Gastrocnemius medialis (tissue), 4 donors: ENCODE measurements around the gene OR6C65.
"Not testable (repeated sequence)": the region's sequence is repeated elsewhere in the genome, so short reads cannot be mapped to it uniquely, and the experiment has no call there.

ENCODE experiments used
- POLR2A ChIP-seq, 2 donors: fragments of 450-650 bp; IDR thresholded peaks; one replicate each; pipeline ENCODE4 v1.6.1; 2017; ENCODE audit warnings: antibody characterized with exemption in 2 of 2, mild to moderate bottlenecking in 2 of 2, moderate library complexity in 2 of 2
- TF ChIP-seq, protein P1 (sequence below), 5 experiments: fragments of 450-650 bp in 3 of 5; fragments of 200-600 bp in 2 of 5; sonication (generic) in 2 of 5; IDR thresholded peaks in 4 of 5; conservative IDR thresholded peaks in 1 of 5; 1 replicate in 4 of 5; 2 replicates in 1 of 5; pipeline ENCODE4 v1.5.1; 2016 to 2019; ENCODE audit warnings: antibody characterized with exemption in 5 of 5, mild to moderate bottlenecking in 3 of 5, moderate library complexity in 3 of 5

DNA sequence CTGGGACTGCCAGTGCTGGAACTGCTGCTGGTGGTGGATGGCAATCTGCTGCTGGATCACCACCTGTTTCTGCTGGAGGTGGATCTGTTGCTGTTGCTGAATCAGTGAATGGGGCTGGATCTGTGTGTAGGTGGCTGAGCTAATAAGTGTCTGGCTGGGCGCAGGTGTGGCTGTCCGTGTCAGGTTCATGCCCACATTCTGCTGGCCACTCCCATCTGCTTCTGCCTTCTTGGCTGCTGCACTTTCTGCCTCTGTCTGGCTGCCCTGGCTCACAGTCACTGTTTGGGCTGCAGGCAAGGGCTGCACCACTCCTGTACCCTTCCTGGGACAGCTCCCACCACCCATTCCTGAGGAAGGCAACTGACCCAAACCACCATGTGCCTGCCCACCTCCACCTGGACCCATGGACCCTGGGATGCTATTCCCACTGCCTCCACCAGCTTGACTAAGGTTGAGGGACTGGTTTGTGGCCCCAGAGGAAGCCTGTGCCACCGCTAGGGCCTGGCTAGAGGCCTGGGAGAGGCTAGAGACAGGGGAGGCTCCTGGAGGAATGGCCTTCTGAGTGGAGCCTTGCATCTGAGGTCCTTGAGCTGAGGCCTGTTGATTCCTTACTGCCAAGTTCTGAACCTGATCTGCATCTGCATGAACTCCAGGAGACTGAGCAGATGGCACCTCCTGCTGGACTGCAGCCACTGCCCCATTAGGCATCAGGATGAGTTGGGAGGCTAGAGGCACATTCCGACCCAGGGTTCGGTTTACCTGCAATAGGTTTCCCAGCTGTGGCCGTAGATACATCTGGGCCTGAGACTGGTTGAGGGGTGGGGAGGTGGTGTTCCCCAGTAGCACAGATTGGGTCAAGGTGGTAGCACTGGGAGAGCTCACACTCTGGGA lies 13.4 kb downstream of the OR6C65 start:
- TF ChIP-seq, protein P1, sequence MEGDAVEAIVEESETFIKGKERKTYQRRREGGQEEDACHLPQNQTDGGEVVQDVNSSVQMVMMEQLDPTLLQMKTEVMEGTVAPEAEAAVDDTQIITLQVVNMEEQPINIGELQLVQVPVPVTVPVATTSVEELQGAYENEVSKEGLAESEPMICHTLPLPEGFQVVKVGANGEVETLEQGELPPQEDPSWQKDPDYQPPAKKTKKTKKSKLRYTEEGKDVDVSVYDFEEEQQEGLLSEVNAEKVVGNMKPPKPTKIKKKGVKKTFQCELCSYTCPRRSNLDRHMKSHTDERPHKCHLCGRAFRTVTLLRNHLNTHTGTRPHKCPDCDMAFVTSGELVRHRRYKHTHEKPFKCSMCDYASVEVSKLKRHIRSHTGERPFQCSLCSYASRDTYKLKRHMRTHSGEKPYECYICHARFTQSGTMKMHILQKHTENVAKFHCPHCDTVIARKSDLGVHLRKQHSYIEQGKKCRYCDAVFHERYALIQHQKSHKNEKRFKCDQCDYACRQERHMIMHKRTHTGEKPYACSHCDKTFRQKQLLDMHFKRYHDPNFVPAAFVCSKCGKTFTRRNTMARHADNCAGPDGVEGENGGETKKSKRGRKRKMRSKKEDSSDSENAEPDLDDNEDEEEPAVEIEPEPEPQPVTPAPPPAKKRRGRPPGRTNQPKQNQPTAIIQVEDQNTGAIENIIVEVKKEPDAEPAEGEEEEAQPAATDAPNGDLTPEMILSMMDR (IDR thresholded peaks at IDR 0.05 in 4 of 5, conservative IDR thresholded peaks at IDR 0.05 in 1 of 5): not testable (repeated sequence)
- TF ChIP-seq POLR2A (IDR thresholded peaks at IDR 0.05): not testable (repeated sequence)
